Sigmoid colon (tissue), 4 donors: ENCODE results near the gene RAI2.

Source experiments
- POLR2AphosphoS5 ChIP-seq, 4 donors: sonication (generic); formaldehyde crosslinking; IDR thresholded peaks; one replicate each; pipeline ENCODE4 v1.6.1; 2017; ENCODE audit warnings: antibody characterized with exemption in 4 of 4
- TF ChIP-seq, protein P1 (sequence below), 4 experiments: fragments of 450-650 bp in 3 of 4; fragments of 200-600 bp in 1 of 4; IDR thresholded peaks; one replicate each; pipeline ENCODE4 v1.5.1; 2016 to 2019; ENCODE audit warnings: antibody characterized with exemption in 4 of 4, mild to moderate bottlenecking in 3 of 4, moderate library complexity in 2 of 4

DNA sequence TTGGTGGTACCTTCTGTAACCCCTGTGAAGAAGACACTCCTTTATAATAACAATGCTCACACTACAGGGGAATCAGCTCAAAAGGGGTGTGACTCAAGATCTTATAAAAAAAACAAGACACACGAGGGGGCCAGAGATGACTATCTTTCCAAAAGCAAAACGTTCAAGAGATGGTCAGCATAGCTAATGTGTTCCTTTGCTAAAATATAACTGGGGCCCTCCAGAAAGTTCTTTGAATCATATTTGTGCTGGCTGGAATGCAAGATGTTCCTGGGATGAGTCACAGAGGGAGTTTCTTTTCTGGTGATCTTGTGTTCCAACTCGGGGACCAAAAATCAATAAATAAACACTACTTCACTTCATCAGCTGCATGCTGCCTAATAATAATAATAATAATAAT is 46.5 kb downstream of the RAI2 start:
- TF ChIP-seq, protein P1, sequence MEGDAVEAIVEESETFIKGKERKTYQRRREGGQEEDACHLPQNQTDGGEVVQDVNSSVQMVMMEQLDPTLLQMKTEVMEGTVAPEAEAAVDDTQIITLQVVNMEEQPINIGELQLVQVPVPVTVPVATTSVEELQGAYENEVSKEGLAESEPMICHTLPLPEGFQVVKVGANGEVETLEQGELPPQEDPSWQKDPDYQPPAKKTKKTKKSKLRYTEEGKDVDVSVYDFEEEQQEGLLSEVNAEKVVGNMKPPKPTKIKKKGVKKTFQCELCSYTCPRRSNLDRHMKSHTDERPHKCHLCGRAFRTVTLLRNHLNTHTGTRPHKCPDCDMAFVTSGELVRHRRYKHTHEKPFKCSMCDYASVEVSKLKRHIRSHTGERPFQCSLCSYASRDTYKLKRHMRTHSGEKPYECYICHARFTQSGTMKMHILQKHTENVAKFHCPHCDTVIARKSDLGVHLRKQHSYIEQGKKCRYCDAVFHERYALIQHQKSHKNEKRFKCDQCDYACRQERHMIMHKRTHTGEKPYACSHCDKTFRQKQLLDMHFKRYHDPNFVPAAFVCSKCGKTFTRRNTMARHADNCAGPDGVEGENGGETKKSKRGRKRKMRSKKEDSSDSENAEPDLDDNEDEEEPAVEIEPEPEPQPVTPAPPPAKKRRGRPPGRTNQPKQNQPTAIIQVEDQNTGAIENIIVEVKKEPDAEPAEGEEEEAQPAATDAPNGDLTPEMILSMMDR (IDR thresholded peaks at IDR 0.05): no peak
- TF ChIP-seq POLR2AphosphoS5 (IDR thresholded peaks at IDR 0.05): no peak
